ENCODE measurements around the gene ALG2. TPM values are rescaled to one million over a fixed set of nuclear protein-coding genes. Genes with fewer than 3 reads are reported as not detected.

Gene ALG2
- total and polyA plus RNA-seq, 9 of the 15 experiments (the other 6 are each of a cell fraction or from before 2014, with no cell fraction given), result 4.9 to 41.9 (median 20.2) TPM

- TF ChIP-seq MLLT1 (IDR thresholded peaks at IDR 0.05), result 0 out of 4 replicates have a peak, but pooled peaks of 1 of the 2 experiments have one; percentile 19
- TF ChIP-seq ZNF133 (CRISPR knock-in tag; IDR thresholded peaks at IDR 0.05), result no peak
- TF ChIP-seq ZNF512 (tag; IDR thresholded peaks at IDR 0.05), result peak; percentile 17; the same call in 1 of the 2 replicates
- TF ChIP-seq ZNF583 (CRISPR knock-in tag; IDR thresholded peaks at IDR 0.05), result no peak
- TF ChIP-seq ZFX (CRISPR knock-in tag; IDR thresholded peaks at IDR 0.05), result no peak
- no peak for TF ChIP-seq MYC (IDR thresholded peaks at IDR 0.05; ENCODE audit: low read depth, low read length)
- no peak for TF ChIP-seq MYC (CRISPR knock-in tag; IDR thresholded peaks at IDR 0.05; ENCODE audit: borderline replicate concordance, low read depth)
- TF ChIP-seq POLR3A (IDR thresholded peaks at IDR 0.05; ENCODE audit: borderline replicate concordance, extremely low read depth, insufficient read depth, insufficient read length), result no peak
- peak; percentile 82 for TF ChIP-seq ELF4 (CRISPR knock-in tag; IDR thresholded peaks at IDR 0.05)
- TF ChIP-seq CXXC5 (CRISPR knock-in tag; IDR thresholded peaks at IDR 0.05), result no peak
- no peak for TF ChIP-seq HIVEP1 (CRISPR knock-in tag; IDR thresholded peaks at IDR 0.05)
- no peak for TF ChIP-seq CGGBP1 (CRISPR knock-in tag; IDR thresholded peaks at IDR 0.05)
- no peak for TF ChIP-seq ZNF408 (CRISPR knock-in tag; IDR thresholded peaks at IDR 0.05; ENCODE audit: low read depth)
- no peak for TF ChIP-seq SMARCA5 (IDR thresholded peaks at IDR 0.05)
- no peak for TF ChIP-seq EWSR1 (IDR thresholded peaks at IDR 0.05; ENCODE audit: borderline replicate concordance, low read depth, partially characterized antibody)
- TF ChIP-seq ARHGAP35 (IDR thresholded peaks at IDR 0.05; ENCODE audit: partially characterized antibody), result peak; percentile 64
- TF ChIP-seq RNF219 (CRISPR knock-in tag; IDR thresholded peaks at IDR 0.05), result no peak
- TF ChIP-seq ESRRA (IDR thresholded peaks at IDR 0.05; ENCODE audit: borderline replicate concordance, low read depth), result no peak
- no peak for TF ChIP-seq MXD1 (CRISPR knock-in tag; IDR thresholded peaks at IDR 0.05; ENCODE audit: borderline replicate concordance, poor library complexity, severe bottlenecking)
- TF ChIP-seq MED1 (CRISPR knock-in tag; IDR thresholded peaks at IDR 0.05; ENCODE audit: borderline replicate concordance), result no peak
- TF ChIP-seq TRIM24 (IDR thresholded peaks at IDR 0.05), result no peak
These were observed 22.9 kb upstream of the ALG2 start (continued) for GRCh38 chr9:99244344-99245260.
